HG03097 (cell line): ENCODE data around the gene USP51.
"Not testable (repeated sequence)": the region's sequence is repeated elsewhere in the genome, so short reads cannot be mapped to it uniquely, and the experiment has no call there.

ENCODE experiments used
- ATAC-seq: cut with Tn5 transposase; IDR thresholded peaks from one replicate; pipeline ENCODE4 v1.9.1; 2021; ENCODE audit not compliant: unreplicated experiment, low FRiP score

Gene USP51

GRCh38 chrX:55465791-55466190, 23.9 kb downstream of the USP51 start:
- ATAC-seq = not testable (repeated sequence)

GRCh38 chrX:55465108-55465507, 24.5 kb downstream of the USP51 start:
- ATAC-seq = not testable (repeated sequence)

GRCh38 chrX:55464050-55464449, 25.6 kb downstream of the USP51 start:
- ATAC-seq = not testable (repeated sequence)

GRCh38 chrX:55459926-55460325, 29.7 kb downstream of the USP51 start:
- ATAC-seq = not testable (repeated sequence)

- ATAC-seq = not testable (repeated sequence)
Measured at GRCh38 chrX:55459426-55459825, 30.2 kb downstream of the USP51 start.

DNA sequence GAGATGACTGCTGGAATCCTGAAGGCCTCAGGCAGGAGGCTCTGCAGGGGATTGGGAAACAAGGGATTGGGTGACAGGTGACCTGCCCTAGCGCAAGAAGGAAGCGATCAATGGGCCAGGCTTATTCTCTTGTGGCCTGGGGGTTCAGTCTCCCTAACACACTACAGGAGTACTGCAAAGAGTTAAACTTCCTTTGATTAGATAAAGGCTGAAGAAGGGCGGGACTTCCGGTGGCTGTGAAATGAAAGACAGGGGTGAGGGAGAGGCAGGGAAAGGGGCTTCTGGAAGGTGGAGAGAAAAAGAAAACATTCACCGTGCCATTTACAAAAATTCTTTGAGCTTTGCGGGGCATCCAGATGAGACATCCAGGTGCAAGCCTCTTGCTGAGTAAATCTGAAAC, 33.9 kb downstream of the USP51 start:
- ATAC-seq = not testable (repeated sequence)

DNA sequence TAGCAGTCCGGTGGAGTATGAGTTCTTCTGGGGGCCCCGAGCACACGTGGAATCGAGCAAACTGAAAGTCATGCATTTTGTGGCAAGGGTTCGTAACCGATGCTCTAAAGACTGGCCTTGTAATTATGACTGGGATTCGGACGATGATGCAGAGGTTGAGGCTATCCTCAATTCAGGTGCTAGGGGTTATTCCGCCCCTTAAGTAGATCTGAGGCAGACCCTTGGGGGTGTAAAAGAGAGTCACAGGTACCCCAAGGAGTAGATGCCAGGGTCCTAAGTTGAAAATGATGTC, 36.9 kb downstream of the USP51 start:
- no peak for ATAC-seq

DNA sequence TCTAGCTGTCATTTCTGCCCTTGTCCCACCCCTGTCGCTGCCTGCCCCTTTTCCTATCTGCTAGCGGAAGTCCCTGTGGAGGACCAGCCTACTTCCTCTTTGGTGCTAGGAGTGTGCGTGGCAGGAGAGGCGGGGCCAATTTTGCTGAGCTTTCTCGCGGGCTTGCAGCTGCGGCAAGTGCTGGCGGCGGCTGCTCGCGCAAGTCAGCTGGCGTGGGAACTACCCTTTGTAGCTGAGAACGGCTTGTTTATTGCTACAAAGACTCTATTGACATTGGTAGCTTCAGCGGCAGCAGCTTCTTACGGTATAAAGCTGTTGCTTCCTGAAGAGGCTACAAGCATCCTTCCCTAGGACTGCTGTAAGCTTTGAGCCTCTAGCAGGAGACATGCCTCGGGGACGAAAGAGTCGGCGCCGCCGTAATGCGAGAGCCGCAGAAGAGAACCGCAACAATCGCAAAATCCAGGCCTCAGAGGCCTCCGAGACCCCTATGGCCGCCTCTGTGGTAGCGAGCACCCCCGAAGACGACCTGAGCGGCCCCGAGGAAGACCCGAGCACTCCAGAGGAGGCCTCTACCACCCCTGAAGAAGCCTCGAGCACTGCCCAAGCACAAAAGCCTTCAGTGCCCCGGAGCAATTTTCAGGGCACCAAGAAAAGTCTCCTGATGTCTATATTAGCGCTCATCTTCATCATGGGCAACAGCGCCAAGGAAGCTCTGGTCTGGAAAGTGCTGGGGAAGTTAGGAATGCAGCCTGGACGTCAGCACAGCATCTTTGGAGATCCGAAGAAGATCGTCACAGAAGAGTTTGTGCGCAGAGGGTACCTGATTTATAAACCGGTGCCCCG, 37.4 kb downstream of the USP51 start, which contains the start of gene MAGEH1:
TSS of gene MAGEH1 (plus strand) at position 138 of the 843 bp plus-strand sequence. CDS start at position 386, 248 bp downstream.
- peak; percentile 99 for ATAC-seq

DNA sequence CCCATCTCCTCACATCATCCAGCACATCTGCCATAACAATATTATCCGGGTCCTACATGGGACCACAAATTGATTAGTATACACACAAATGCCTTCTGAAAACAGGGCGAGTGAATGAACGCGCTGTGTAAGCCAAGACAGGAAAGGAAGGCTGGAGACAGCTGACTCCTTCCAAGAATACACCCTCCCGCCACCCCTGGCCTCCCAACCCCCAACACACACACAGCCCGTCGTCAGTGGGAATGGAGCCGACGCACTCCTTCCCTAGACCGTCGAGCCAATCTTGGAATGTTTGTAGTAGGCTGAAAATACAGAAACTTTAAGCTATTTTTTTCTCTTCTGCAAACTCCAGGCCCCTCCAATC, 38.0 kb downstream of the USP51 start:
- ATAC-seq = peak; percentile 25

GRCh38 chrX:55451141-55451540, 38.5 kb downstream of the USP51 start:
- ATAC-seq = no peak

- ATAC-seq = no peak
Measured at GRCh38 chrX:55450259-55450658, 39.4 kb downstream of the USP51 start.

- ATAC-seq = not testable (repeated sequence)
Measured at GRCh38 chrX:55443468-55443867, 46.2 kb downstream of the USP51 start.
